HG02759 (cell line): ENCODE results near the gene SEPTIN11.
"Not testable (repeated sequence)": the region's sequence is repeated elsewhere in the genome, so short reads cannot be mapped to it uniquely, and the experiment has no call there.

Experiments used
- ATAC-seq: cut with Tn5 transposase; IDR thresholded peaks from one replicate; pipeline ENCODE4 v1.9.1; 2021; ENCODE audit warnings: mild to moderate bottlenecking, moderate library complexity; ENCODE audit not compliant: unreplicated experiment

Gene SEPTIN11

GRCh38 chr4:76951672-76952010, 2.1 kb downstream of the SEPTIN11 start:
- no peak for ATAC-seq

DNA sequence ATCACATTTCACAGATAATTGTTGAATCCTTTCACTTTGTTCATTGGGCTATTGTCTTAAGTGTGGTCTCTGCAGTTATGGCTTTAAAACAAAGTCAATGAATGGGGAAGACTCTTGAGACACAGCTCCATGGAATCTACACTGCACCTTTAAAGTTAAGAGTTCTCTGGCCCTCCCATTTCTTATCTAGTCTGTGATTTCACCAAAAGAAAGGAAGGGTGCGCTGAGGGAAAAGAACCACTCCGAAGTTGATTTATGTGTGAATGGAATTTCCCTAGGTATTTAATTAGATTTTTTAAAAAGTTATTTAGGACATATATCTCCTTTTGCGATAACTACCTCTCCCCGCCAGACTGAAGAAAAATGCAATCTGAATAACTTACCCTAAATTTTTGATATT, 2.5 kb downstream of the SEPTIN11 start:
- no peak for ATAC-seq

GRCh38 chr4:76952656-76953582, 3.4 kb downstream of the SEPTIN11 start:
- ATAC-seq, result no peak

GRCh38 chr4:76953956-76954355, 4.4 kb downstream of the SEPTIN11 start:
- no peak for ATAC-seq

GRCh38 chr4:76954489-76954888, 4.9 kb downstream of the SEPTIN11 start:
- no peak for ATAC-seq

DNA sequence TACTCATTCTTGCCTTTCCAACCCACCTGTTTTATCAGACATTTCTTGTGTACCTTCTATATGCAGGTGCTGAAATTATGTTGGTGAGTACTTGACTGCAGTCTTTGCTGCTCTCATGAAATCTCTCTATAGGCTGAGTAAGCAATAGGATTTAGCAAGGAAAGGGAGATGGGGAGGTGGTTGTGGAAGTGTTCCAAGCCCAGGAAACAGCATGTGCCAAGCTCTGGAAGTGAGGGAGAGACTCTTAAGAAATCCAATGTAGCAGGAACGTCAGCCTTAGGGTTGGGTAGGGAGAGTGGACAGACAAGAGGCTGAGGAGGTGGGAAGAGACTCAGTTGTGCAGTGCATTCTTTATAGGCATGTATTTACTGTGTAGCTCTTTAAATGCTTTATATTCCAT, 5.6 kb downstream of the SEPTIN11 start:
- ATAC-seq, result no peak

DNA sequence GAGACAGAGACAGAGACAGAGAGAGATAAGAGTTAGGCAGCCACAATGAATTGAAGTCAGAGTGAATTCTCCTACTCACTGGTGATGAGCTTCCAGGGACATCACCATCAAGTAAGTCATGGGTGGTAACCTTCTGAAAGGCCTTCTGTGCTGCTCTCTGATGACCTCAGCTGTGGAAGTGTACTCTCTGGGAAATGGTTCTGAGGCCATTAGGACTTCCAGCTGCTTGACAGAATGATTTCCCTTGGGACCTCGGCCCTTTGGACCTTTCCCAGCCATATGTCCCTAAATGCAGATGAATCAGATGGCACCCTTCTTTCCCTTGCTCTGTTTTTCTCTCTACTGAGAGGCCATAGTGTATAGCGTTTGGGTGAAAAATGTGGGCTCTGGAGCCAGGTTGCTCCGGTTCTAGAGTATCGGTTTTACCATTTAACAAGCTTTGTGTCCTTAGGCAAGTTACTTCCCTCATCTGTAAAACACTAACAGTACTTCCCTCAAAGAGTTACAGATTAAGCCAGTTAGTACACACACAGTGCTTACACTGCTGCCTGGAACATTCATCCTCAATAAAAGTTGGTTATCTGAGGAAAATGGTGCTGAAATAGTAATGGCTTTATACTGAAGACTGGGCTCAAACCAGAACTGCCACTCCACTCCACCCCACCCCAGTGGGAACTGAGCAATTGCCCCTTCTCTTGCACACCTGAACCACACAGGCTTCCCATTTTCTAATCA, 7.6 kb downstream of the SEPTIN11 start:
- no peak for ATAC-seq

DNA sequence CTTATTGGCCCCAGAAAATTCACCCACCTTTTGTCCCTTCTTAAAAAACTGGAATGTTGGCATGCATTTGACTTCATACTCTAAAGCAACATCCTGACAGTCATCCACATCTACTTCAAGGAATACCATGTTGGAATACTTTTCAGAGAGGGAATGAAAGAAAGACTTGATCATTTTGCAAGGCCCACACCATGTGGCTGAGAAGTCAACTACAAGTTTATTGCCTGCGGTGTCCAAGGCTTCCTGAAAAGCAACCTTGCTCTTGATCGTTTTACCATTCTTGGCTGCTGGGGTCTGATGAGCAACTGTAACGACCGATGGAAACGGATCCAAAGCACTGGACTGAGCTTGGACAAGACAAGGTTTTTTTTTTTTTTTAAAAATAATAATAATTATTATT, 9.3 kb downstream of the SEPTIN11 start:
- no peak for ATAC-seq

GRCh38 chr4:76960014-76960413, 10.5 kb downstream of the SEPTIN11 start:
- ATAC-seq, result no peak

- ATAC-seq, result no peak
Observed at GRCh38 chr4:76962406-76963130, 13.0 kb downstream of the SEPTIN11 start.

DNA sequence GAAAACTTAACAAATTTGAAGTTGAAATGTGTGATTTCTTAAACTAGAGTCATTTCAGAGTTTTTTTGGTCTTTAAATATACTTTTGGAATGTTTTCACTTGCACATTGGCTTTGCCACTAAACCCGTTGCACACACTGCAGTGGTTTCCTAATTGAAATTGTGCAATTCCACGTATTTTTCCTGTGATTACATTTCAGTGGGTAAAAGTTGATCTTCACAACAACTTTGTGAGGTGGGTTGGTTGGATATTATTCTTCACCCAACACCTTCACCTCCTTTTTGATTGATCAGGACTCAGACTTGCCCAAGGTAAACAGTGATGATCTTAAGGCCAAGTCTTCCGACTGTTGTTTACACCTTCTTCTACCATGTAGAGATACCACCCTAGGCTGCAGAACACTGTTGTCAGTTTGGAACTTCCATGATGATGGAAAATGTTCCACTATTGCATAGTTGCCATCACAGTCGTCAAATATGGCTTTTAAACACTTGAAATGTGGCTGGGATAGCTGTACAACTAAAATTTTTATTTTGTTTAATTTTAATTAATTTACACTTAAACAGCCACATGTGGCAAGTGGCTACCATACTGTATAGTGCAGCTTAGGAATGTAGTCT, 13.7 kb downstream of the SEPTIN11 start:
- ATAC-seq, result no peak

DNA sequence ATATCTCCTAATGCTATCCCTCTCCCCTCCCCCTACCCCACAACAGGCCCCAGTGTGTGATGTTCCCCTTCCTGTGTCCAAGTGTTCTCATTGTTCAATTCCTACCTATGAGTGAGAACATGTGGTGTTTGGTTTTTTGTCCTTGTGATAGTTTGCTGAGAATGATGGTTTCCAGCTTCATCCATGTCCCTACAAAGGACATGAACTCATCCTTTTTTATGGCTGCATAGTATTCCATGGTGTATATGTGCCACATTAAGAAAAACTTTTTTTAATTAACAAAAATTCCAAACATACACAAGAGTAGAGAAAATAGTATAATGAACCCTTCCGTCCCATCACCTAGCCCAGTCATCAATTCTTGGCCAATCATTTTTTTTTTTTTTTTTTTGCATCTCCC, 14.4 kb downstream of the SEPTIN11 start:
- ATAC-seq, result not testable (repeated sequence)

DNA sequence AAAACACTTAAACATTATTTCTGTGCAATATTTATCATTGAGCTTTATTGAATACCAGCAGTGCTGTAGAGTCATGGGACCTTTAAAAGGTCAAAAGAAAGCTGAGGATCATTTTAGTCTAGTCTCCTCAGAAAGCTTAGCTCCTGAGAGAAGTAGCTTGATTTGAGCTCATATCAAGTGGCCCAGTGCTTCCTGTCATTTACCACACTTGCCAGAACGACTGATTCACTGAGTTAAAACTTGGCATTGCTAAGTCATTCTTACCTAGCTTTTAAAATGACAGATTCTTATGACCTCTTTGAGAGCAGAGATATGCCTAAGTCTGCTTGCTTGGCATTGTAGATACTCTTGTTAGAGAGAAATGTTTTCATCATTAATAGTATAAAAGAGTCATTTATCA, 15.2 kb downstream of the SEPTIN11 start:
- no peak for ATAC-seq

- no peak for ATAC-seq
Observed at GRCh38 chr4:76965866-76966579, 16.5 kb downstream of the SEPTIN11 start.

DNA sequence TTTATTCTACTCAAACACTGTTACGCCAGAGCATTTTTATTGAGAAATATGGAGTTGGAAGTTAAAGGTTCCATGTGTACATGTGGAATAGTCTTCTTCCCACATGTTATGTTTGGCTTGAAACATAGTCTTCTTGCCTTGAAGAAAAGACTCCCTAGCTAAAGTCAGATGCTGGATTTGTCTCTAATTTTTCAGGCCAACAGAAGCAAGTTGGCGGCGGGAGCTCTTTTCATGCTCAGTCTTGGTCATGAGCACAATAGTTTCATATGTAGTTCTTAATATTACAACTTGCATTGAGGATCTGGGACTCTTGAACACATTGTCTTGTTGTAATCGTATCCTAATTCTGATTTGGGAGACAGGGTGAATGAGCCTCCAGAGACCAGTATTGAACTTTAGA, 19.4 kb downstream of the SEPTIN11 start:
- ATAC-seq, result no peak

GRCh38 chr4:76969495-76969894, 19.9 kb downstream of the SEPTIN11 start:
- no peak for ATAC-seq

GRCh38 chr4:76969941-76970529, 20.5 kb downstream of the SEPTIN11 start:
- no peak for ATAC-seq

DNA sequence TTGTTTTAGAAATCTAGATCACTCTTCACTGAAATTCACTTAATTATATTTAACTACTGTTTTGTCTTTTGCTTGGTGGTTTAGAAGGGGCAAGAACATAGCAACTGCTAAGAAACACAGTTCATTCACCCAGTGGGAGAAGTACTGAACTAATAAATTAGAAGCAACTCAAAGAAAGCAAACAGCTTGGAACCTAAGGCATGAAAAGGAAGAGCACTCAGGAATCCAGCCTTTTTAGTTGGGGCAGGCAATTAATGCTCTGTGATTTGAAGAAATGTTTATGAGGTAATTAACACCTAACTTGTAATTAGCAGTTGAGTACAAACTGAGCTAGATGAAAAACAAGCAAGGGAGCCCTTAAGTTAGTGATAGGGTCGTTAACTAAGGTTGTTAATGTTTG, 22.8 kb downstream of the SEPTIN11 start:
- no peak for ATAC-seq

- ATAC-seq, result no peak
Observed at GRCh38 chr4:76974150-76974549, 24.6 kb downstream of the SEPTIN11 start.

DNA sequence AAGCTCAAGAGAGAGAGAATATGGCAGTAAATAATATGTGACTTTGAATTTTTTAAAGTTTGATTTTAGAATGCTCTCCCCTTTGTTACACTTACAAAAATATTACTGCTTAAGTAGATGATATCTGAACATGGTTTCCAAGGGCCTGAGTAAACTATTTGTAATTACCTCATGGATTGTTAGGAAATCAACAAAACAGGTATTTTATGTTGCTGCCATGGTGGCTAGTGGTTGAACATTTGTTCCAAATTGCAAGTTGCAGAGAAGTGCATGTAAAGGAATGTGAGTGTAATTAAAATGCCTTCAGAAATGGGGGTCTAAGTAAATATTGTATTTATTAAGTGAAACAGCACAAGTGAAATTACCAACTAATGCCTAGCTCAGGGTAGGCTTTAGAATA, 27.6 kb downstream of the SEPTIN11 start:
- no peak for ATAC-seq
